SU-DHL-6 (cell line): Measurements from ENCODE around the gene RHCG.

Experiments
- EZH2phosphoT487 ChIP-seq: fragments of 200-600 bp; sonication (generic), shearing (Covaris generic); conservative IDR thresholded peaks from 2 replicates; pipeline ENCODE4 v1.6.1; 2018; ENCODE audit warnings: mild to moderate bottlenecking, antibody characterized with exemption, low read length, moderate library complexity, mixed read lengths
- TF ChIP-seq, protein P1 (sequence below): fragments of 200-600 bp; sonication (generic); IDR thresholded peaks from one replicate; pipeline ENCODE4 v1.5.1; 2017; ENCODE audit warnings: antibody characterized with exemption, mild to moderate bottlenecking, low read length, moderate library complexity; ENCODE audit not compliant: insufficient read depth, poor library complexity, severe bottlenecking

DNA sequence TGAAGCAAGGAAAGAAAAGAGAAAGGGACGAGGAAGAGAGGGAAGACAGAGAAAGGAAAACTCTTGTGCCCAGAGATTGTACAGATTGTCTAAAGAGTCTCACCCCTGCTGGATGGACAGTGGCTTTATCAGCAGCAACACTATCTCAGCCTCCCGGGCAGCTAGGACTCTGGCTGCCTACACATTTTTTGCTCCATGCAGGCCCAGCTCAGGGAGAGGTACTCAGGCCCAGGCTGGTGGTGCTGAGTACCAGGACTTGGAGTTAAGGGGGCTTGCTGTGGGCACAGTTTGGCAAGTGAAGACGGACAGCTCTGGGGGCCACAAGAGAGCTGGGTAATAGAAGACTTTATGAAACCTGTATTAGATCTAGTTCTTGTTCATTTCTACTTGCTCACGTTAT, 19.1 kb upstream of the RHCG start:
- TF ChIP-seq, protein P1, sequence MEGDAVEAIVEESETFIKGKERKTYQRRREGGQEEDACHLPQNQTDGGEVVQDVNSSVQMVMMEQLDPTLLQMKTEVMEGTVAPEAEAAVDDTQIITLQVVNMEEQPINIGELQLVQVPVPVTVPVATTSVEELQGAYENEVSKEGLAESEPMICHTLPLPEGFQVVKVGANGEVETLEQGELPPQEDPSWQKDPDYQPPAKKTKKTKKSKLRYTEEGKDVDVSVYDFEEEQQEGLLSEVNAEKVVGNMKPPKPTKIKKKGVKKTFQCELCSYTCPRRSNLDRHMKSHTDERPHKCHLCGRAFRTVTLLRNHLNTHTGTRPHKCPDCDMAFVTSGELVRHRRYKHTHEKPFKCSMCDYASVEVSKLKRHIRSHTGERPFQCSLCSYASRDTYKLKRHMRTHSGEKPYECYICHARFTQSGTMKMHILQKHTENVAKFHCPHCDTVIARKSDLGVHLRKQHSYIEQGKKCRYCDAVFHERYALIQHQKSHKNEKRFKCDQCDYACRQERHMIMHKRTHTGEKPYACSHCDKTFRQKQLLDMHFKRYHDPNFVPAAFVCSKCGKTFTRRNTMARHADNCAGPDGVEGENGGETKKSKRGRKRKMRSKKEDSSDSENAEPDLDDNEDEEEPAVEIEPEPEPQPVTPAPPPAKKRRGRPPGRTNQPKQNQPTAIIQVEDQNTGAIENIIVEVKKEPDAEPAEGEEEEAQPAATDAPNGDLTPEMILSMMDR = no peak
- TF ChIP-seq EZH2phosphoT487 = no peak
